Airway epithelial cell (primary cell): ENCODE results near the gene GAR1. TPM values are rescaled to one million over a fixed set of nuclear protein-coding genes. Genes with fewer than 3 reads are reported as not detected.

Experiments used
- total RNA-seq: library from RNA; depleted of rRNA; stranded (reverse); fragments of >200 nt; gene quantifications from 2 replicates; pipeline ENCODE4 v1.2.3, GENCODE V29; 2015

GAR1 gene
- total RNA-seq, result 11.2 and 12.5 TPM in 2 replicates

DNA sequence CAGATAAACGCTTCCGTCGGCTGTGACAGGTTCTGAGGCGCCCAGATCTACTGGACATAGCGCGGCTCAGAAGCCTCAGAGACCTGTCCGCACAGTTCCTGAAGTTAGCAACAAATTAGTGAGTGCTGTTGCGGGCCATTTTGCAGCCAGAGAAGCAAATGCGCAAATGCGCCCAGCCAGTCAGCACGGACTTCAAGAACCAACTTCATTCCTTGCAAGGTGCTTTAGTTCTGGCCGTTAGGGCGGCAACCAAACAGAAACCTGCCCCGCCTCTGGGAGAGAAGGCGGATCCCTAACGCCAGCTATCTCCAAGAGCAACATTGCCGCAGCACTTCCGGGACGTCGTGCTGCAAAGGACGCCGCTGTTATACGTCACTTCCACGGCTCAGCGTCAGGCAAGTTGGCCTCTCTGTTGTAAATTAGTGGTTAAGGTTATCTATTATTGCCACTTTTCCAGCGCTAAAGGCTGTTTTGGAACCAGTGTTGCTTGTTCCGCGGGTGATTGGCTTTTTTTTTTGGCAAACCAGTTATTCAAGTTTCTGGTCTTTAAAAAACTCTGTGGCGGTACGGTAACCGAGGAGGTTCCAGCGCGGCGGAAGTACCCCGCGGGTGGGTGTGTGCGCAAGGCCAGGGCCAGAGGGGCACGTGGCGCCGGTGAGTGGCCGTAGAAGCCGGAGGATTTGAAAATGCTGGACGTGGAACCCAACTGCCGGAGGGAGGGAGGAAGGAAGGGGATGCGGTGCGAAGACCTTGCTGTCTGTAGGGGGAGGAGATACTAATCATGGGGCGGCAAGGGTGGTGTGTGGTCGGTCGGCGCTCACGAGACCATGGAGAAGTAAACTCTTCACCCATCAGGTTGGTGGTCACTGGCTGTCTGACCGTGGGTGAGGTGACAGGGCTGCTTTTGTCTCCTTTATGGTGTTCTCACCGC lies at the start of gene GAR1:
Gene GAR1 (plus strand): TSS at position 612 of the 931 bp plus-strand sequence. CDS start 403 bp downstream, outside the sequence.

DNA sequence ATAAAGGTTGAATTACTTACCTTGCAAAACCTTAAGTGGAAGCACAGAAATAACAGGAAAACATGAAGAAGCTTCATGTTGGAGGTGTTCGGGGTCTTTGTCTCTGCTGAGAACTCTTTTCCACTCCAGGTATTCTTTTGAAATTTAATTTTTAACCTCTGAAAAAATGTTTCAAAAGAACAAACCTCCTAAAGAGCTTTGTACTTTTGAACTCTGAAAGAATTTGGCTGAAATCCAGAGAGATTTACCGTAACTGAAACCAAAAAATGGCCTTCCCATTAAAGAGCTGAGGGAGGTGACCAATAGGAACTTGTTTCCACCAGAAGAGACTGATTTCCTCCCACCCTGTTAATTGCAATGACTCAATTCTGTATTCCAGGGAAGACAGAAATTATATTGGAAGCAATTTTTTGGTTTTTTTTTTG lies 13.7 kb upstream of the GAR1 start, which contains the start of gene CFI:
Gene CFI (minus strand): TSS at position 105 of the 425 bp plus-strand sequence. CDS start 28 bp downstream, at position 77.

DNA sequence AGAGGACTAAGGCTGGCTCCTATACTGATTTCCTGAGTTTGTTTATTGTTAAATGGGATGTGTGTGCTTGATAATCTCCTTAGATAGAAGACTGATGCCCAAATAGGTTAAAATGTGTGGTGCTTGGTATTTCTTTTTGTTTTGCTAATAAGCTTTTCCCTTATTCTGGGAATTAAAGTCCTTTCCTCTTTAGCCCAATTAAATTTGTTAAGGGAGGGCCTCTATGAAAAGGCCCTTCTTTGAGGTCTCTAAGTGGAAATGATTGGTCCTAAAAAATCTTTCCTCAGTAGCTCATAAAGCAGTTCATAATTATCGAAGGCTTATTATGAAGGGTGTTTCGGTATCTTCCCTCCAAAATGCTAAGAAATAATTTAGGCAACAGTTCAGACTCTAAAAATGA lies 12.1 kb downstream of the GAR1 start, which contains the start of gene RRH:
Gene RRH (plus strand): TSS at position 301 of the 400 bp plus-strand sequence. CDS start 56 bp downstream, at position 357.

DNA sequence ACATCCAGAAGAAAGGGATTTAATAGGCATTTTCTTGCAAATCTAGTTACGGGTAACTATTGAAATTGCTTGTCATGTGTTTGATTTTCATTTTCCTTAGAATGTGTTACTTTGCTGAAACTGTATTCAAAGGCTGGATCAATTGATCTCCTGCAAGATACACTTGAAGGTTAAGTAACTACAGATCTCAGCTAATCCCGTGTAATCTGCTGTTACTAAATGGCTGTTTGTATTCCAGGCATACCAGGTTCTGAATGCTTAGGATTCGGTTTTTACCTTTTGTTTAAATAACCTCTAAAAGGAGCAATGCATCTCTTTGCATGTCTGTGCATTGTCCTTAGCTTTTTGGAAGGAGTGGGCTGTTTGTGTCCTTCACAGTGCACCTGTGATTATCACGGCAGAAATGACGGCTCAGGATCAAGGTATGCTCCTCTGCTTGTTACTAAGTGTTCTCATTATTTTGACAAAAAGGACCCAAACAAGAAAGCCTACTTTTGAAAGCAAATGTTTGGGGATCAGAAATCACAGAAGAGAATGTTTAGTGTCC lies 32.4 kb downstream of the GAR1 start, which contains the start of gene LRIT3:
Gene LRIT3 (plus strand): TSS at position 212 of the 547 bp plus-strand sequence. CDS start 95 bp downstream, at position 307.

Other genes with a start within 250 kb of the GAR1 start
- gene CASP6, start 112.3 kb upstream of the GAR1 start, total RNA-seq, result 33.1 and 37.3 TPM in 2 replicates
- 34.5 and 41.5 TPM in 2 replicates for gene PLA2G12A, start 85.7 kb upstream of the GAR1 start, total RNA-seq
- 0.21 TPM in 1 of 2 replicates, not detected in the other for gene CFI, start 13.8 kb upstream of the GAR1 start, total RNA-seq
- not detected in 2 replicates for gene RRH, start 12.2 kb downstream of the GAR1 start, total RNA-seq
- 0.07 TPM in 1 of 2 replicates, not detected in the other for gene LRIT3, start 32.3 kb downstream of the GAR1 start, total RNA-seq
- 0.14 and 0.28 TPM in 2 replicates for gene EGF, start 97.1 kb downstream of the GAR1 start, total RNA-seq